Measurements from ENCODE around the gene SLC17A7. TPM values are rescaled to one million over a fixed set of nuclear protein-coding genes. Genes with fewer than 3 reads are reported as not detected.

Gene SLC17A7
- total RNA-seq, 1 experiment from 2014 or later = 1.6 TPM

DNA sequence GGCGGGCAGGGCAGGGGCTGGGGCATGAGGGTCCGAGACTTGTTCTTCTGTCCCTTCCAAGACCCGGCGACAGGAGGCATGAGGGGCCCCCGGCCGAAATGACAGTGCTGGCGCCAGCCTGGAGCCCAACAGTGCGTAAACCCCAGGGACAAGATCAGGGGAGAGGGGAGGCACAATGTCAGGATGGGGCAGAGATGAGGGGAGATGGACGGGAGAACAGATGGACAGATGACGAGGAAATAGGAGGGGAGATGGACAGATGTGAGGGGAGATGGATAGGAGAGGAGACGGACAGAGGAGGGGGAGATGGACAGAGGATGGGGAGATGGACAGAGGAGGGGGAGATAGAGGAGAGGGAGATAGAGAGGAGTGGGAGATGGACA lies 33.2 kb upstream of the SLC17A7 start:
- Mint-ChIP-seq H3K4me3 (peak overlapping the region; percentile 67), H3K4me1 (peaks cover 10% of the 10 kb centered on the region), H3K9me3 (no peaks in the 10 kb centered on the region), H3K27ac (no peak overlapping the region), H3K36me3 (no peaks in the 10 kb centered on the region), H3K27me3 (ENCODE audit: low read depth) (peaks cover 17% of the 10 kb centered on the region)
- ATAC-seq (no peak), DNase-seq (ENCODE audit: low spot score) (no peak)
- ChIA-PET POLR2A (no interaction called here), CTCF (interaction anchor here (1.7 to 3.1 kb wide), 2 partner anchors 72 to 96 kb away, joined by 9 to 19 read pairs; no protein-coding TSS in a partner anchor)
- TF ChIP-seq JUN (CRISPR knock-in tag; IDR thresholded peaks at IDR 0.05) (no peak), FOXP1 (CRISPR knock-in tag; IDR thresholded peaks at IDR 0.05; ENCODE audit: borderline replicate concordance) (no peak), ZNF138 (CRISPR knock-in tag; conservative IDR thresholded peaks at IDR 0.05) (no peak), TEAD1 (CRISPR knock-in tag; IDR thresholded peaks at IDR 0.05) (no peak), MXD4 (CRISPR knock-in tag; IDR thresholded peaks at IDR 0.05; ENCODE audit: borderline replicate concordance) (no peak), ETV6 (CRISPR knock-in tag; IDR thresholded peaks at IDR 0.05) (no peak), ATF2 (CRISPR knock-in tag; IDR thresholded peaks at IDR 0.05; ENCODE audit: borderline replicate concordance, low read depth) (no peak), ATF3 (CRISPR knock-in tag; conservative IDR thresholded peaks at IDR 0.05) (no peak), ZNF416 (CRISPR knock-in tag; IDR thresholded peaks at IDR 0.05) (no peak), HMGXB4 (CRISPR knock-in tag; IDR thresholded peaks at IDR 0.05) (no peak)
- TF ChIP-seq, protein P1, sequence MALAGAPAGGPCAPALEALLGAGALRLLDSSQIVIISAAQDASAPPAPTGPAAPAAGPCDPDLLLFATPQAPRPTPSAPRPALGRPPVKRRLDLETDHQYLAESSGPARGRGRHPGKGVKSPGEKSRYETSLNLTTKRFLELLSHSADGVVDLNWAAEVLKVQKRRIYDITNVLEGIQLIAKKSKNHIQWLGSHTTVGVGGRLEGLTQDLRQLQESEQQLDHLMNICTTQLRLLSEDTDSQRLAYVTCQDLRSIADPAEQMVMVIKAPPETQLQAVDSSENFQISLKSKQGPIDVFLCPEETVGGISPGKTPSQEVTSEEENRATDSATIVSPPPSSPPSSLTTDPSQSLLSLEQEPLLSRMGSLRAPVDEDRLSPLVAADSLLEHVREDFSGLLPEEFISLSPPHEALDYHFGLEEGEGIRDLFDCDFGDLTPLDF (CRISPR knock-in tag; IDR thresholded peaks at IDR 0.05) = no peak
- TF ChIP-seq, protein P2, sequence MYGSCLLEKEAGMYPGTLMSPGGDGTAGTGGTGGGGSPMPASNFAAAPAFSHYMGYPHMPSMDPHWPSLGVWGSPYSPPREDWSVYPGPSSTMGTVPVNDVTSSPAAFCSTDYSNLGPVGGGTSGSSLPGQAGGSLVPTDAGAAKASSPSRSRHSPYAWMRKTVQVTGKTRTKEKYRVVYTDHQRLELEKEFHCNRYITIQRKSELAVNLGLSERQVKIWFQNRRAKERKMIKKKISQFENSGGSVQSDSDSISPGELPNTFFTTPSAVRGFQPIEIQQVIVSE (CRISPR knock-in tag; IDR thresholded peaks at IDR 0.05; ENCODE audit: borderline replicate concordance) = no peak
- TF ChIP-seq, protein P3, sequence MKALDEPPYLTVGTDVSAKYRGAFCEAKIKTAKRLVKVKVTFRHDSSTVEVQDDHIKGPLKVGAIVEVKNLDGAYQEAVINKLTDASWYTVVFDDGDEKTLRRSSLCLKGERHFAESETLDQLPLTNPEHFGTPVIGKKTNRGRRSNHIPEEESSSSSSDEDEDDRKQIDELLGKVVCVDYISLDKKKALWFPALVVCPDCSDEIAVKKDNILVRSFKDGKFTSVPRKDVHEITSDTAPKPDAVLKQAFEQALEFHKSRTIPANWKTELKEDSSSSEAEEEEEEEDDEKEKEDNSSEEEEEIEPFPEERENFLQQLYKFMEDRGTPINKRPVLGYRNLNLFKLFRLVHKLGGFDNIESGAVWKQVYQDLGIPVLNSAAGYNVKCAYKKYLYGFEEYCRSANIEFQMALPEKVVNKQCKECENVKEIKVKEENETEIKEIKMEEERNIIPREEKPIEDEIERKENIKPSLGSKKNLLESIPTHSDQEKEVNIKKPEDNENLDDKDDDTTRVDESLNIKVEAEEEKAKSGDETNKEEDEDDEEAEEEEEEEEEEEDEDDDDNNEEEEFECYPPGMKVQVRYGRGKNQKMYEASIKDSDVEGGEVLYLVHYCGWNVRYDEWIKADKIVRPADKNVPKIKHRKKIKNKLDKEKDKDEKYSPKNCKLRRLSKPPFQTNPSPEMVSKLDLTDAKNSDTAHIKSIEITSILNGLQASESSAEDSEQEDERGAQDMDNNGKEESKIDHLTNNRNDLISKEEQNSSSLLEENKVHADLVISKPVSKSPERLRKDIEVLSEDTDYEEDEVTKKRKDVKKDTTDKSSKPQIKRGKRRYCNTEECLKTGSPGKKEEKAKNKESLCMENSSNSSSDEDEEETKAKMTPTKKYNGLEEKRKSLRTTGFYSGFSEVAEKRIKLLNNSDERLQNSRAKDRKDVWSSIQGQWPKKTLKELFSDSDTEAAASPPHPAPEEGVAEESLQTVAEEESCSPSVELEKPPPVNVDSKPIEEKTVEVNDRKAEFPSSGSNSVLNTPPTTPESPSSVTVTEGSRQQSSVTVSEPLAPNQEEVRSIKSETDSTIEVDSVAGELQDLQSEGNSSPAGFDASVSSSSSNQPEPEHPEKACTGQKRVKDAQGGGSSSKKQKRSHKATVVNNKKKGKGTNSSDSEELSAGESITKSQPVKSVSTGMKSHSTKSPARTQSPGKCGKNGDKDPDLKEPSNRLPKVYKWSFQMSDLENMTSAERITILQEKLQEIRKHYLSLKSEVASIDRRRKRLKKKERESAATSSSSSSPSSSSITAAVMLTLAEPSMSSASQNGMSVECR (CRISPR knock-in tag; IDR thresholded peaks at IDR 0.05; ENCODE audit: borderline replicate concordance) = no peak
- TF ChIP-seq, protein P4, sequence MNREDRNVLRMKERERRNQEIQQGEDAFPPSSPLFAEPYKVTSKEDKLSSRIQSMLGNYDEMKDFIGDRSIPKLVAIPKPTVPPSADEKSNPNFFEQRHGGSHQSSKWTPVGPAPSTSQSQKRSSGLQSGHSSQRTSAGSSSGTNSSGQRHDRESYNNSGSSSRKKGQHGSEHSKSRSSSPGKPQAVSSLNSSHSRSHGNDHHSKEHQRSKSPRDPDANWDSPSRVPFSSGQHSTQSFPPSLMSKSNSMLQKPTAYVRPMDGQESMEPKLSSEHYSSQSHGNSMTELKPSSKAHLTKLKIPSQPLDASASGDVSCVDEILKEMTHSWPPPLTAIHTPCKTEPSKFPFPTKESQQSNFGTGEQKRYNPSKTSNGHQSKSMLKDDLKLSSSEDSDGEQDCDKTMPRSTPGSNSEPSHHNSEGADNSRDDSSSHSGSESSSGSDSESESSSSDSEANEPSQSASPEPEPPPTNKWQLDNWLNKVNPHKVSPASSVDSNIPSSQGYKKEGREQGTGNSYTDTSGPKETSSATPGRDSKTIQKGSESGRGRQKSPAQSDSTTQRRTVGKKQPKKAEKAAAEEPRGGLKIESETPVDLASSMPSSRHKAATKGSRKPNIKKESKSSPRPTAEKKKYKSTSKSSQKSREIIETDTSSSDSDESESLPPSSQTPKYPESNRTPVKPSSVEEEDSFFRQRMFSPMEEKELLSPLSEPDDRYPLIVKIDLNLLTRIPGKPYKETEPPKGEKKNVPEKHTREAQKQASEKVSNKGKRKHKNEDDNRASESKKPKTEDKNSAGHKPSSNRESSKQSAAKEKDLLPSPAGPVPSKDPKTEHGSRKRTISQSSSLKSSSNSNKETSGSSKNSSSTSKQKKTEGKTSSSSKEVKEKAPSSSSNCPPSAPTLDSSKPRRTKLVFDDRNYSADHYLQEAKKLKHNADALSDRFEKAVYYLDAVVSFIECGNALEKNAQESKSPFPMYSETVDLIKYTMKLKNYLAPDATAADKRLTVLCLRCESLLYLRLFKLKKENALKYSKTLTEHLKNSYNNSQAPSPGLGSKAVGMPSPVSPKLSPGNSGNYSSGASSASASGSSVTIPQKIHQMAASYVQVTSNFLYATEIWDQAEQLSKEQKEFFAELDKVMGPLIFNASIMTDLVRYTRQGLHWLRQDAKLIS (CRISPR knock-in tag; IDR thresholded peaks at IDR 0.05; ENCODE audit: borderline replicate concordance) = no peak

All from WTC11 (cell line).